ENCODE measurements around the gene PPP6R3. TPM values are rescaled to one million over a fixed set of nuclear protein-coding genes. Genes with fewer than 3 reads are reported as not detected.
"Not testable (repeated sequence)": the region's sequence is repeated elsewhere in the genome, so short reads cannot be mapped to it uniquely, and the experiment has no call there.

PPP6R3 gene
- polyA plus RNA-seq, 1 donor, result 62.8 TPM

DNA sequence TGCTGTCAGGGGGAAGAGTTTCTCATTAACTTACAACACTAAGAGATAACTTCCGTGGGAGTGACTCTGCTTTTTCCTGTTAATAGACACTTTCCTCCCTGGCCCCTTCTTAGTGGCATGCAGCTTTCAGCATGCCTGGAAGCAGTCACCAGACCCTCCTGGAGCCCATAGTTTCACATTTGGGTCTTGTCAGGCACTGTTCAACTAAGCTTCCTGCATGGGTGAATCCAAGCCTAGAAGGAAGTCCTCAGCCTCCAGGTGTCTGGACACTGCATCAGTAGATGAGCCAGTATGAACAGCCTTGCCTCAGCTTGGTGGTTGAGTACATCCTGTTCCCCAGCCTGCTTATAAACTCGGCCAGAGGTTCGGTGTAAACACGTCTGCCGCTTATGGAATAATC is 68.1 kb downstream of the PPP6R3 start:
- DNase-seq, result no peak

GRCh38 chr11:68531129-68531693 is 70.7 kb downstream of the PPP6R3 start:
- DNase-seq, result no peak

- no peak for DNase-seq
Observed at GRCh38 chr11:68532727-68533369, 72.3 kb downstream of the PPP6R3 start.

DNA sequence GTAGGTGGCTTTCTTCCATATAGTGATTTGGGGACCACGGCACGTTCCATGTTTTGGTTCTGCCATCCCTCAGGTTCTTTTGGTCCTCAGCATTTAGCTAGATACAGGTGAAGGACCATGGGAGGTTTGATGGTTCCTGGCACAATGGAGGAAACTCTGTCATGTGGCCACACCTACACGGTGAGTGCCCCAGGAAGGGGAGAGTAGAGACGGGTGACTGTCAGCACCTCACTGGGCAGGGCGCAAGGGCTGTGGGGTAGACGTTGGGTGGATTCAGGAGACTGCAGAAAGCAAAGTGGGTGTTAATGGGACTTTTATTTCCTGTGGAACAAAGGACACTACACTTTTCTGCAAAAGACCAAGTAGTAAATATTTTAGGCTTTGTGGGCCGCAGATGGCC is 73.4 kb downstream of the PPP6R3 start:
- no peak for DNase-seq

DNA sequence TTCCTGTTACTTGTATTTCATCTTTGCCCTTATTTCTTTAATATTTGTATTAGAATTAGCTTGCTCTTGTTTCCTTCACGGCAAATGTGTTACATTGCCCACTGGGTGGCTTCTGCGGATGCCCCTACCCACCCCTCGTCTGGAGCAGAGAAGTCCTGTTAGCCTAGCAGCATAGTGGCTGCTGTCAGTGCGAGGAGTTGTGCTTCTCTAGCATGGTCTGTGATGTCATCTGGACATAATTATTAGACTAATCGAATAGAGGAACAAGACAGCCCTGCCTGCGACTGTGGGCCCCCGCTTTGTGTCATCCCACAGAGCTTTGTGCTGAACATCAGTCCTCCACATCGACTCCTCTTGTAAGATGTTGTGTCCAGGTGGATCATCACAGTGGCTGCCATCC is 74.5 kb downstream of the PPP6R3 start:
- DNase-seq, result no peak

- DNase-seq, result no peak
Observed at GRCh38 chr11:68536706-68537105, 76.2 kb downstream of the PPP6R3 start.

DNA sequence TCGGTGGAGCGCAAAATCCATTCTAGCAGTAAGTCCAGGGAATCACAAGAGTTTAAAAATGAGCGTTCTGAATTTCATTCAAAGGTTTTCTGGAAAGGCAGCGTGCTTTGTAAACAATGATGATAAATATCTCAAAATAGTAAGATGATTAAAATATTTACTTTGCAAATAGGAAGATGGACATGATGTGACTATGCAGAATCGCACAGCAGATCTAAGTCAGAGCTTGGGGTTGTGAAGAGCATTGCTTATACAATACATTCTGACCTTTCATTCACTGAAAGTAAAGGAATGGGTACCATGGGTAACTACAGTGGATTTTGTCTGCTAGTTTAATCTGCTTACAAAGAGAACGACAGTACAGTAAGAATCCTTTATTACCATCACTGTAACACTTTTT is 77.5 kb downstream of the PPP6R3 start:
- no peak for DNase-seq

GRCh38 chr11:68539395-68539794 is 78.8 kb downstream of the PPP6R3 start:
- no peak for DNase-seq

- DNase-seq, result not testable (repeated sequence)
Observed at GRCh38 chr11:68540504-68540903, 80.0 kb downstream of the PPP6R3 start.

- DNase-seq, result no peak
Observed at GRCh38 chr11:68541116-68541515, 80.6 kb downstream of the PPP6R3 start.

GRCh38 chr11:68541991-68542390 is 81.4 kb downstream of the PPP6R3 start:
- no peak for DNase-seq

DNA sequence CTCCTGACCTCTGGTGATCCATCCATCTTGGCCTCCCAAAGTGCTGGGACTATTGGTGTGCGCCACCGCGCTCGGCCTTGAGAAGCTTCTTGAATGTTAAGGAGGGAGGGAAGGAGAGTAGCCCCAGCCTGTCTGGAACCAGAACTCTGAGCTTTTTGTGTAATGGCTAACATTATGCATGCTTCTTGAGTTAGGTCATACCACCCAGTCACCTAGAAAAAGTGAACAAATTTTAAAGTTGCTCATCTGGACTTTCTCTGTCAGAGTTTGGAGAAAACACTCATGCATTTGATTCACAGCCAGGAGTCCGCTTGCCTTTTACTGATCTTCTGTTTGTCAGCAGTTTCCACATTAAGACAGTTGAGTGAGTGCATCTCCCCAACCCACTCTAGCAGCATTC is 82.1 kb downstream of the PPP6R3 start:
- DNase-seq, result peak; percentile 29

GRCh38 chr11:68543594-68543993 is 83.0 kb downstream of the PPP6R3 start:
- no peak for DNase-seq

GRCh38 chr11:68545347-68545746 is 84.8 kb downstream of the PPP6R3 start:
- DNase-seq, result no peak

- no peak for DNase-seq
Observed at GRCh38 chr11:68545796-68546195, 85.2 kb downstream of the PPP6R3 start.

GRCh38 chr11:68546555-68546954 is 86.0 kb downstream of the PPP6R3 start:
- DNase-seq, result no peak

DNA sequence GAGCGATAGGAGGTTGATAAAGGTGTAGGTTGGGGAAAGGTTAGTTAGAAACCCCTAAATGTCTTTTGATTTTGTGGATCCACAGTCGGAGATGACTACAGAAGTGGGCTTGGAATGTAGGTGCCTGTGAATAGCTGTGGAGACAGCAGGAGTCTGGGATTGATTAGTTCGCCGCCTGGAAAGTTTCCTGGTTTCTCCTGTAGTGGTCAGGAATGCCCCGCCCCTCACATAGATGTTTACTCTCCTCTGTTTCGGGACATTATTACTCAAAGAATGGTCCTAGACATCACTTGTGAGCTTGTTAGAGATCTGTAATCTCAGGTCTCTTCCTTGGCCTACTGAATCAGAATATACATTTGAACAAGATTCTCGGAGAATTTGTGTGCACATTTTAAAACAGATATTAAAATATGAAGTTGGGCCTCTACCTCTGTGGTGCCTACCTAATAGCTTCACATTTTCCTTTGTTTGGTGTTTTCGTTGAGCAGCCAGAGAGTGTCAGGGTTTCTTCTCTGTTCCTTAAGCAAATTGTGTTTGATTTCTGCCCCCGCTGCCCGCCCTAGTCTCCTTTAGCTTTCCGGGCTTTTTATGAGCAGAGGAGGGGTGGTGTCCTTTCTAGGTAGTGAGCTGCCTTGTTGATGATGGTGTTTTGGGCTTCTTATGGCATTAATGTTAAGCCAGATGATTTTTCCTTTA is 89.4 kb downstream of the PPP6R3 start:
- no peak for DNase-seq

DNA sequence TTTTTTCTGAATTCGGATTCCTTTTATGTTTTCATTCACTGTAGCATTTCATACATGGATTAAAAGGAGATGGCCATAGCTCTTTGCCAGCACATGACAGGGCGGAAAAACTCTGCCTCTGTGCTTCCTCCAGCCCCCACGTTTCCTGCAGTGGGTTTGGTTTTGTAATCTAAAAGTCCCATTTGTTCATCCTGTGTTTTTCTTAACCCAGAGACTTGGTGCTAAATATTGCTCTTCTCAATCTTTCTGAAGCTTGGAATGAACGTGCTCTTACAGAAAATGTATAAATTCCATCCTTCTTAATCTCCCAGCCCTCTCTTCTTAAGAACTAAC is 89.9 kb downstream of the PPP6R3 start:
- DNase-seq, result peak; percentile 27

DNA sequence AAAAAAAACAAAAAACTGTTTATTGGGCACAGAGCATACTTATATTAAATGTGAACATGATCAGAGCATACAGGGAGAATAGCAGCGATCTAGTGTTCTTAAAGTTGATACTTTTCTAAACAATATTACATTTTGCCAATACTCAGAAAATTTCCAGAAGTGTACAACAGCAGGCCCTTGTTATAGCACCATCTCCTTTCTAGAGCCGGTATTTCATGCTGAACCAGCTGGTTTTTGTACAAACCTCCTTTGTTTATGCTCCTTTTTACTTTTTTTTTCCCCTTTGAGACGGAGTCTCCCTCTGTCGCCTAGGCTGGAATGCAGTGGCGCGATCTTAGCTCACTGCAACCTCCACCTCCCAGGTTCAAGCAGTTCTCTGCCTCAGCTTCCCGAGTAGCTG is 90.7 kb downstream of the PPP6R3 start:
- no peak for DNase-seq

- DNase-seq, result no peak
Observed at GRCh38 chr11:68551777-68552176, 91.2 kb downstream of the PPP6R3 start.

DNA sequence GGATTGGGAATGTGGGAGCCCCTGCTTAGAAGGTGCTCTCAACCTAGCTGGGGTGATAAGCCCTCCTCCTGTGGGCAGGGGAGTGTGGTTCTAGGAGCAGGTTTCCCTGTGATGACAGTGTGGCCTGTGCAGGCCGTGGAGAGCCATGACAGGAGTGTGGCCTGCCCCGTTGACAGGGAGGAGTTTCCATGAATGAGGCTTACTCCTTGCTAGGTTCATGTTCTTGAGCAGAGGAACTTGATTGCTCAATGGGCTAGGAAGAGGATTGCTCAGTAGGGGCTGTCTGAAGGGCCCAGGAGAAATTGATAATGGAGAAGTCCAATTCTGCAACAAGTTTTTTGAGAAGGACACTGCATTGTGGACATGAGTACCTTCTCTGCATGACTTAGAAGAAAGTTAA is 92.0 kb downstream of the PPP6R3 start:
- DNase-seq, result no peak

GRCh38 chr11:68560216-68560615 is 99.7 kb downstream of the PPP6R3 start:
- no peak for DNase-seq

DNA sequence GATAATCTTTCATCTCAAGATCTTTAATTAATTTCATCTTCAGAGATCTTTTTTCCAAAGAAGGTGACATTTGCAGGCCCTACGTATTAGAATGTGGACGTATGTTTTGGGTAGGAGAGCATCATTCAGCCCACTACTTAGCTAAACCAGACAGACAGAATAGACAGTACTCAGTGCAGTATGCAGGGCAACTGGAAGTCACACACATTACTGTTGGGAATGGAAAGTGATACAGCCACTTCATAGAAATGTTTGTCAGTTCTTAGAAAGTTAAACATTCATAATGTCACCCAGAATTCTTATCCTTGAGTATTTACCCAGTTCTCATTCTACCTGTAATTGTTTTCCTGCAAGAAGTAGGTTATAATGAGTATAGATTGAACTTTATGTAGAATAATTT is 102.9 kb downstream of the PPP6R3 start:
- DNase-seq, result no peak

DNA sequence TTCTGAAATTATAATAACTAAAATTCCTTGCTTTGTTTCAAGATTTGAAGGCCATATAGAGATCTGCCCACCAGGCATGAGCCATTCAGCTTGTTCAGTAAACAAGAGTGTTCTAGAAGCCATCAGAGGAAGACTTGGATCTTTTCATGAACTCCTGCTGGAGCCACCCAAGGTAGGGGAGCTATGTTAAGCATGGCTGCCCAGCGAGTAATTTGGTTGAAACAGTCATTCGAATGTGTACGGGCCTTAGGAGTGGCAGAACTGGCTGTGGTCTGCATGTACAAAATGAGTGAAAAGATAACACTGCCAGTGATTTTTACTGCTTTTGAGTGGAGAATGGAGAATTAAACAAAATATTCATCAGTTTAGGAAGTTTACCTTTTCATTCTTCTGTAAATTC is 103.7 kb downstream of the PPP6R3 start:
- no peak for DNase-seq

All from hindlimb muscle (tissue), 1 donor.